HG03442 (cell line): ENCODE data around the gene SLC8A1.
A peak's percentile ranks its signal among the peaks of the same experiment; 100 is the strongest.

ENCODE experiments used
- ATAC-seq: cut with Tn5 transposase; IDR thresholded peaks from one replicate; pipeline ENCODE4 v1.9.1; 2021; ENCODE audit warnings: mild to moderate bottlenecking, moderate library complexity; ENCODE audit not compliant: unreplicated experiment

The SLC8A1 gene

DNA sequence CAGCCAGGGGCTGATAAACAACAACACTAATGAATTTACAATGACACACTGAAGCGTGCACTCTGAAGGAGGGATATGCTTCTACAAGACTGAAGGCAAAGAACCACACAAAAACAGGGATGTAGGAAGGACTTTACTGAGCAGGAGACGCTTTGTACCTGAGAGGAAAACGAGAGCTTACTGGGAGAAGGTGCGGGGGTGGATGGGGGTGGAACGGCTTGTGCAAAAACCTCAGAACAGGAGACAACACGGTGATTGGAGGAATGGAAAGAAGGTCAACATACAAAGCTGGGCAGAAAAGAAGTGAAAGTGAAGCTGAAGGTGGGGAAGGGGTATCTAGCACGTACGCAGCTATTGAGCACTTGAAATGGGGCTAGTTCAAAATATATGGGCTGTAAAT, 93.1 kb downstream of the SLC8A1 start:
- no peak for ATAC-seq

DNA sequence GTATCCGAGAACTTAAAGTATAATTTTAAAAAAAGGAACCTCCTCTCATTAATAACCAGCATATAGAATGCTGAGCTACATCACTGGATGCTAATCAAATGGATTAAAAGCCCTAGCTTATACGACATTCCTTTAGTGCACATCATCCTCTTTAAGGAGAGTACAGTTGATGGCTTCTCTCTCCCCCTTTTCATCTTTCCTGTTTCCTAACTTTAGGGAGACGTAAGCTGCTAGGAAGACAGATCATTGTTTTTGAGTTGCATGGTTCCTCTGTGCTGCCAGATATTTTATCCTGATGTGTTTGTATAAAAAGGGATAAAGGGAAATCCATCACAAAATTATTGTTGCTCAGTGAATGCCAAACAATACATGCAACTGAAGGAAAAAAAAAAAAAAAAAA, 94.2 kb downstream of the SLC8A1 start:
- no peak for ATAC-seq

DNA sequence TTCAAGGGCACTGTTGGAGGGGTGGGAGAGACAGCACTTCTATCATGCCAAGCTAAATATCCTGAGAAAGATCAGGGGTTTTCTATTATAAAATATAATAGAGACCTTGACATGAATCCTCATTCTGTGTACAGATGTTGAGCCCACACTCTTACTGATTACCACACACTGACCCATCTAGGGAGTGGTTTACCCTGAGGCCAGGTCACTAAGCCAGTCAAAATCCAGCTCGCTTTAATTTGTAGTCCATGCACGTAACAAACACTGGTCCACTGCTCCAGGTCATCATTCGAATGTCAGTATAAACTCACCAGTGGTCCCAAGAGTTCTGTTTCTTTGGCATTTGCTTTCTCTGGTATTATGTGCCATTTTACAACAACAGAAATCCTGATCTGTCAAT, 96.4 kb downstream of the SLC8A1 start:
- no peak for ATAC-seq

GRCh38 chr2:40353231-40353630, 98.7 kb downstream of the SLC8A1 start:
- ATAC-seq = no peak

- ATAC-seq = no peak
These were observed 99.2 kb downstream of the SLC8A1 start for GRCh38 chr2:40352703-40353099.

GRCh38 chr2:40352041-40352702, 99.7 kb downstream of the SLC8A1 start:
- ATAC-seq = no peak

- ATAC-seq = no peak
These were observed 103.2 kb downstream of the SLC8A1 start for GRCh38 chr2:40348665-40349064.

- ATAC-seq = no peak
These were observed 103.9 kb downstream of the SLC8A1 start for GRCh38 chr2:40348038-40348437.

DNA sequence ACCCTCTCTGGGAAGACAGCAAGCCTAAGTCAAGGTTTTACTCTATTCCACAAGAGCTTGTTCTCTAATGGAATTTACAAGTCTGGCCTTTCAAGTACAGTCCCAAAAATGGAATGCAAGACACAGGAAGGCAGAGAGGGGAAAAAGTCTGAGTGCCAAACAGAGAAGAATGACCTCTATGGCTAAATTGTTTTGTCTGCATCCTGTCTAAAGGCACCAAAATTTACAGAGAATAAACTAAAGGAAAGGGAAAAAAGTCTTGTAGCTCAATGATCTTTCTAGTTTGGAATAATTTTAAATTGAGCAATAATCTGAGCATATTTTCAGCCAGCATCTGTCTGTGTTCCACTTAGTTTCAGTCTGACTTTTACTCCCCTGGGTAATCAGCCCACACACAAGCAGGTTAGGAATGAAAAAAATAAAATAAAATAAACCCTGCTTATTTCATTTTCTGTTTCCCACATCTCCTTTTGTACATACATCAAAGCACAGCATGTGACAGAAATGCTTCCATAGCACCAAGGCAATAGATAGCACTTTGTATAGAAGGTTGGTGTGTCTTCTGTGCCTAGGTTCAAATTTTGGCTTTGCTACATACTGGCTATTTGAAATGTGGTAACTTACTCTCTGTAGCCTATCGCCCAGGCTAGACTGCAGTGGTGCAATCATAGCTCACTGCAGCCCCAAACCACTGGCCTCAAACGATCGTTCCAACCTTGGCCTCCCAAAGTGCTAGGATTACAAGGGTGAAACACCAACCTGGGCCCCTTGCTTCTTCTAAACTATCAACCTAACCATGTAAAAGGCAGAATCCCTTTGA, 105.1 kb downstream of the SLC8A1 start:
- peak; percentile 86 for ATAC-seq

- ATAC-seq = no peak
These were observed 107.5 kb downstream of the SLC8A1 start for GRCh38 chr2:40344364-40344763.

DNA sequence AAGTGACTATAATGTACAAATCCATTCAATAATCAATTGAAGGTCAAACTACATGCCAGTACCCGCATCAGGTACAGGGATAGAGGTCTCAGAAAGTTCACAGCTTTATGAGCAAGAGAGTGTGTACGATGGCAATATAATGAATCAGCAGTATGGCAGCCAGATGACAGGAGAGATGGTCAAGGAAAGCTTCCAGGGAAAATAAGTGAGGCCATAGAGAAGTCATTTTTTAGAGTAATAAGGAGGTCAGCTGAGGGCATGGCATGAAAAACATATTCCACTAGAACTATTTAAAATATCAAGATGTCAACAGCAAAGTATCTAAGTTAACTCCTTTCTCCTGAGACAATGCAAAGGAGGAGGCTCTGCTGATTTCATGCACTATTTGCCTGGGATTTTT, 108.0 kb downstream of the SLC8A1 start:
- no peak for ATAC-seq

GRCh38 chr2:40341198-40341597, 110.7 kb downstream of the SLC8A1 start:
- no peak for ATAC-seq

DNA sequence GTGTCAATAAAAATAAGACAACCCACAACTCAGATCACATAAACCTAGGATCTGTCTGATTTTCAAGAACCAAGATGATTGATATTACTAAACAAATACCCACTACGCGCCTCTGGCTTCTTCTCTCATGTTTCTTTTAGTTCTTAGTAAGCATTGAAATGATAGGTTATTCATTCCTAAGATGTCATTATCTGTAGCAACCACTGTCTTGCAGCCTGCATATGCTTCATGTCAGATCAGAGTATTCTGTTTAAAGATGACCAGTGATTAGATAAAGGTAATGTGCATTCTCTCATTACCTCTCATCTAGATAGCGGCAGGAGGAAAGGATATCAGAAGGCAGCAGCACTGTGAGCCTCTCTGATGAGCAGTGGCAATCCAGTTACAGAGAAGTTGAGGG, 112.9 kb downstream of the SLC8A1 start:
- ATAC-seq = no peak

- ATAC-seq = no peak
These were observed 119.6 kb downstream of the SLC8A1 start for GRCh38 chr2:40332191-40332826.

- no peak for ATAC-seq
These were observed 121.8 kb downstream of the SLC8A1 start for GRCh38 chr2:40330096-40330495.

DNA sequence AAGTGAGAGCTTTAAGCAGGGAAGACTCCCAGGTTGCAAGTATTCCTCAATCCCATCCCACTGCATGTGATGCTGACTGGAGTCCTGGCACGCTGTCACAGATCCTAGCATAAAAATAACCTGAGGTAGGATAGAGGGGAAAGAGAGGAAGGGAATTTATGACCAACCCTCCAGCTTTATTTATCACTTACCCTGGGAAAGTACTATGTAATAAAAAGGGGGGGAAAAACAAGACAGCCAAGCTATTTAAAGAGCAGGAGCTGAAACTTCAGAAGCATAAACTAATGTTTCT, 122.2 kb downstream of the SLC8A1 start:
- ATAC-seq = no peak

DNA sequence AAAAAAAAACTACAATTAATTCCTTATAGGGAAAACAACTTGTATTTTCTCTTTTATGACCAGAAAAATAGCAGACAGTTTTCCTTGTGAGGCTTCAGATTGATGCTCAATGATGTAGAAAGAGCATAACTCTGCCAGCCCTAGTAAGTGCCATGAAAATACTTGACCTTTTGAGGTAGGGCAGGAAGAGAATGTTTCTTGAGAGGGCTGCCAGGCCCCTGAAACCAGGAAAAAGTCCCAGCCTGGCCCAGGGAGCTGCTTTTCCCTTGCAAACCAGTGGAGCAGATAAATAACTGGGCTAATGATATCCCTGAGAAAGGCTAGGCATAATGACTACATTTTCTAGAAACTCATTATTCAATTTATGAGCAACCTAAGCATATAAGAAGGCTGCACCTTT, 126.8 kb downstream of the SLC8A1 start:
- no peak for ATAC-seq

DNA sequence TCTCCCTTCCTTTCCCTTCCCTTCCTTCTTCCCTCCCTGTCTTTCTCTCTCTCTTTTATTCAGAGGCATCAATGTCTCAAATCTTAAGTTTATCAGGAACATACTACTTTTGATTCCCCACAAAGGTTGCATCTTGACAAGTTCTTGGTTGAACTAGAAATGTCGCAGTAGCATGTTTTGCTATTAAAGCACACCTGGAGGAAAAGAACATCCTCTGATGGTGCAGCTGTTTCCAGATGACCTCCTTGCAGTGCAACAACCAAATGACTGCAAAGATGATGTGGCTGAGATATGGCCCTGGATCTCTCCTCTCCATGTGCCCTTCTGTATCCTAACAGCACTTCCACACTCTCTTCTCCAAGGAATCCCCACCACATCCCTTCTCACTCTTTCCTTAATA, 127.2 kb downstream of the SLC8A1 start:
- ATAC-seq = no peak

GRCh38 chr2:40321822-40322221, 130.1 kb downstream of the SLC8A1 start:
- ATAC-seq = no peak

DNA sequence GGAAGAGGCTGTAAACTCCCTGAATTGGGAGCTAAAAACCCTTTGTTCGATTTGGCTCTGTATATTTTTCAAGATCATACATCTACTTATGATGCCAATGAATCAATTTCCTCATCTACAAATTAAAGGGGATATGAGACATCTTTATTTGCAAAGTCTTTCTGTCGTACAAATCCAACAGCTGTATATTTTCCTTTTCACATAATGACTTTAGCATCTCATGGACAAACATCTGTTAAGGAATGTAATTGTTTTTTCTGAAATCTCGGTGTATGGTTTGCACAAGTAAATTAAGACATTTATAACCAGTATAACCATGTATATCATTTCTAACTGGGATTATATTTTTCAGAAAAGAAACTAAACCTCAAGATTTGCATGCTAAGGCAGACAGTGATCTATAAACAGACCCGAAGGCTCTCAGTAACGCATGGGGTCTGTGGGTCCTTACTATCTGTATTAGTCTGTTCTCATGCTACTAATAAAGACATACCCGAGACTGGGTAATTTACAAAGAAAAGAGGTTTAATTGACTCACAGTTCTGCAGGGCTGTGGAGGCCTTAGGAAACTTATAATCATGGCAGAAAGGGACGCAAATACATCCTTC, 130.8 kb downstream of the SLC8A1 start:
- peak; percentile 71 for ATAC-seq

DNA sequence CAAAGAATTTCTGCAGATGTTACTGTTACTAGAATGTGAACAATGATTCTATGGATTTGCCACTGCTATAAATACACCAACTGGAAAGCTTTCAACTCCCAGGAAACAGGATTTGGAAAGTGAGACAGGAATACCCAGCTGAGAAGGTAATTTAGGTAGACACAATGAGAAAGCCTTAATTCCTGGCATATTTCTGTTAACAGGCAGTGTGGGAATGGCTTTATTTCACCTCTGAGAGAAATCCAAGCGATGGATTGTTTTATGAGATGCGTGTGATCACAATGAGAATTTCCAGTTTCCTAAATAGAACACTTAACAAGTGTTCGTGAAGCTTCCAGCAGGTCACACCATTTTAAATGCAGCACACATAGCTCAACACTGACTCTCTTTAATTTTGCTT, 133.0 kb downstream of the SLC8A1 start:
- no peak for ATAC-seq

DNA sequence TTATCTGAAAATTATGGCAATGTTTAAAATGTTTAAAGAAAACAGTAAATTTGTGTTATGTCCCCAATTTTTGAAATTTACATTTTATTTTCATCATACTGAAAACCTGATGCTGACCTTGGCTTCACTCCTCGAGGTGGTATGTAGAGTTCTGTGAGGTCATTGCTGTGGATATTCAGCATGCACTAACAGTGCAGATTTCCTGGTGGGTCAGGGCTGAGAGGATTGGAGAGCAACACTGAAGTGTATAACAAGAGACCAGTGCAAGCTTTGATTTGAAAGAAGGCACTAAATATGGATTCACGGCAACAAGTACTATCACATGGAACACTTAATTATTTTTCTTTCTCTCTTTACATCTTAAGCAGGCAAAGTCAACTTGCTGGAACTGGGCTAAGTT, 134.1 kb downstream of the SLC8A1 start:
- ATAC-seq = no peak
